ENCODE results near the gene PRR23B. TPM values are rescaled to one million over a fixed set of nuclear protein-coding genes. Genes with fewer than 3 reads are reported as not detected.

The PRR23B gene
- total RNA-seq, 1 donor from 2014 or later, result not detected

DNA sequence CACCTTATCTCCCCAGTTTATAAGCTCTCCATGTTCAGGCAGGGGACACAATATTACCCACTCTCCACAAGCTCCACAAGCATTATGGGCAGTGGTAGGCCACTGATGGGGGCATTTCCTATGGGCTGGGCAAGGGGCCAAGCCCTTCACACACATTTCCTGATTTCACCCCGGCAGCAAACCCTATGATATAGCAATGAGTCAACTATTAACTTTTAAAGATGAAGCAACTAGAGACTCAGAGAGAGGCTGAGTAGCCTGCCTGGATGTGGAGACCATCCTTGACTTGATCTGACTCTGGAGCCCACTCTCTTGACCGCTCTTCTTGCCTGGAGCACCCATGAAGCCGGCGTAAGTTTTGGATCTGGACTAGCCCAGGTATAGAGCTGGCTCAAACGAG, 46.3 kb downstream of the PRR23B start:
- DNase-seq, result no peak

DNA sequence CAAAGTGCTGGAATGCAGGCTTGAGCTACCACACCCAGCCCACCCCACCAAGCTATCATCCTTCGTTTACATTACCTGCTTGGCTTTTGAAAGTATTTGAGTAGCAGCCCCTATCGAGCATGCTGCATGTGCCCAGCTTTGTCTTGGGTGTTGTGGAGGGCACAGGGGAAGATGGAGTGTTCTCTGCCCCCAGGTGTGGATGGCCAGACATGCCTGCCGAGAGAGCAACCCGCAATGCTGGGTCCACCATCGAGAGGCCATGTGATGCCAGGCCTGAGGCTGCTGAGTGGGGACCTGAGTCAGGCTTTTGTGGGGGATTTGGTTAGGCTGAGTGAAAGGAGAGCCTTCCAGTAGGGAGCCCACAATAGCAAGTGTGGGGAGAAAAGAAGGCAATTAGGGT, 47.8 kb downstream of the PRR23B start:
- DNase-seq, result no peak

DNA sequence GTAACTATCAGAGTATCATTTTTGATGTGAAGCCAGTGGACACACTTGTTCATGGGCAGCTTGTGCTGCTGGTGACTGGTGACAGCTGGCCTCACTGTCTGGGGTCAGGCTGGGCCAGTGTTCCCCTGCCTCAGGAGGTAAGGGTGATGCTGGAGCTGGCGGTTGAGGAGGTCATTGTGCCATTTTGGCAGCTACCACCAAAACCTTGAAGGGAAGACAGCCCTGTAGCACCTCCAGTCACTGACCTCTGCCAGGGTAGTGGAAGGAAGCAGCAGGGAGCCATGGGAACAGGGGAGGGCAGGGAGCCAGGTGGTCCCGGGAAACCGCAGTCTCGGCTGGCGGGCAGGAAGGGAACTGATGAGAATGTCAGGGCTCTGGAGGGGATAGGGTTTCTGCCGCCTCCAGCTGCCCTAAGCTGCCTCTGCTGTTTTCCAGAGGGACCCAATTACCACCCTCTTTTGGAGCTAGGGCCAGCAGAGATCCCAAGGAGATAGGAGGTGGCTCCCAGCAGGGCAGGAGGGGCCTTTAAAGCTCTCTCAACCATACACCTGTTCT, 48.9 kb downstream of the PRR23B start:
- no peak for DNase-seq

Other genes with a start within 250 kb of the PRR23B start
- gene PIK3CB, start 186.0 kb downstream of the PRR23B start, total RNA-seq, result 39.3 TPM
- not detected for gene FOXL2, start 73.8 kb downstream of the PRR23B start, total RNA-seq
- 0.16 TPM for gene FOXL2NB, start 73.7 kb downstream of the PRR23B start, total RNA-seq
- not detected for gene PRR23A, start 14.7 kb downstream of the PRR23B start, total RNA-seq
- not detected for gene PRR23C, start 24.0 kb upstream of the PRR23B start, total RNA-seq

All from occipital lobe (tissue), 2 donors.